Smooth muscle cell (in vitro differentiated cells): ENCODE measurements around the gene ARMC6. TPM values are rescaled to one million over a fixed set of nuclear protein-coding genes. Genes with fewer than 3 reads are reported as not detected.

ENCODE experiments used
- DNase-seq: peaks from one replicate; lab custom pipeline; 2025; ENCODE audit not compliant: unreplicated experiment; lab: John Stamatoyannopoulos, UW
- H2AFZ ChIP-seq: fragments of 200-600 bp; sonication (generic); 2 replicates; pipeline ENCODE4 v1.6.0; 2016; ENCODE audit warnings: antibody characterized with exemption, low read depth, mild to moderate bottlenecking
- H3F3A ChIP-seq: fragments of 200-600 bp; sonication (generic); 2 replicates; pipeline ENCODE4 v1.6.0; 2017; ENCODE audit warnings: antibody characterized with exemption, low read depth
- H3K27ac ChIP-seq: fragments of 200-600 bp; sonication (generic); 2 replicates; pipeline ENCODE4 v1.5.1; 2016; ENCODE audit warnings: low read depth, mild to moderate bottlenecking
- H3K27me3 ChIP-seq: fragments of 200-600 bp; sonication (generic); 2 replicates; pipeline ENCODE4 v1.6.1; 2016; ENCODE audit warnings: low read depth, mild to moderate bottlenecking
- H3K36me3 ChIP-seq: fragments of 200-600 bp; sonication (generic); 2 replicates; pipeline ENCODE4 v1.5.1; 2016; ENCODE audit warnings: low read depth
- H3K4me1 ChIP-seq: fragments of 200-600 bp; sonication (generic); 2 replicates; pipeline ENCODE4 v1.5.1; 2016; ENCODE audit warnings: low read depth
- H3K4me2 ChIP-seq: fragments of 200-600 bp; sonication (generic); 2 replicates; pipeline ENCODE4 v1.6.0; 2016; ENCODE audit warnings: mild to moderate bottlenecking
- H3K4me3 ChIP-seq: fragments of 200-600 bp; sonication (generic); 2 replicates; pipeline ENCODE4 v1.5.1; 2016; ENCODE audit warnings: mild to moderate bottlenecking
- H3K79me2 ChIP-seq: fragments of 200-600 bp; sonication (generic); 2 replicates; pipeline ENCODE4 v1.6.0; 2016; ENCODE audit warnings: low read depth, mild to moderate bottlenecking
- H3K9ac ChIP-seq: fragments of 200-600 bp; sonication (generic); 2 replicates; pipeline ENCODE4 v1.6.0; 2016; ENCODE audit warnings: low read depth
- H3K9me3 ChIP-seq: fragments of 200-600 bp; sonication (generic); replicated peaks from 2 replicates; pipeline ENCODE4 v1.5.1; 2016; ENCODE audit warnings: low read depth
- H4K20me1 ChIP-seq: fragments of 200-600 bp; sonication (generic); 2 replicates; pipeline ENCODE4 v1.6.0; 2016; ENCODE audit warnings: low read depth
- WGBS: methylation state at CpG from one replicate; pipeline ENCODE4 v1.1.7; 2016; ENCODE audit warnings: low lambda C conversion rate; 5-methylcytosine and 5-hydroxymethylcytosine counted together
- polyA plus RNA-seq: library from polyadenylated mRNA; unstranded; fragments of >200 nt; fragmentation: Nextera tagmentation; extraction: Ambion mirVana; gene quantifications from 2 replicates; pipeline ENCODE4 v1.2.1, GENCODE V29; 2016
- total RNA-seq: library from RNA; depleted of rRNA; stranded (reverse); fragments of >200 nt; gene quantifications from 2 replicates; pipeline ENCODE4 v1.2.3, GENCODE V29; 2014
- TF ChIP-seq, protein P1 (sequence below): fragments of 200-600 bp; sonication (generic); IDR thresholded peaks from 2 replicates; pipeline ENCODE4 v1.5.1; 2017; ENCODE audit warnings: borderline replicate concordance, mild to moderate bottlenecking, antibody characterized with exemption; ENCODE audit not compliant: insufficient read depth, poor library complexity, severe bottlenecking

Gene ARMC6
- total and polyA plus RNA-seq, 2 experiments from 2014 or later = 17.8 to 27.1 TPM

DNA sequence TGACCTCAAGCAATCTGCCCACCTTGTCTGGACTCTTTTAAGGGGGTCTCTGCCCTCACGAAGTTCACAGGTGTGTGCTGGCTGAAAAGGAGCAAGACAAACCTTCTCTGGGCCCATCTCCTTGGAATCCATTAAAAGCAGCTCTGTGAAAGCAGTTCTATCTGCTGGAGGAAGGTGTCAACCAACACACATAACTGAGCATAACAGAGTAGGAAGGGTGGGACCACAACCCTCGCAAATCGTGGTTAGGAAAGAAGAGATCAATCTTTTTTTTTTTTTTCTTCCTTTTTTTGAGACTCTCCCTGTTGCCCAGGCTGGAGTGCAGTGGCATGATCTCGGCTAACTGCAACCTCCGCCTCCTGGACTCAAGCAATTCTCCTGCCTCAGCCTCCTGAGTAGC lies 1.5 kb upstream of the ARMC6 start:
- Histone ChIP-seq H3K4me2 (peak overlapping the region; percentile 98), H3K79me2 (peaks cover 69% of the 10 kb centered on the region), H3K36me3 (peaks cover 10% of the 10 kb centered on the region), H3K4me1 (peaks cover 7% of the 10 kb centered on the region), H3F3A (peaks cover 10% of the 10 kb centered on the region), H2AFZ (no peak overlapping the region), H3K9me3 (no peaks in the 10 kb centered on the region), H3K27ac (peak overlapping the region; percentile 75), H3K27me3 (no peaks in the 10 kb centered on the region), H3K9ac (peak overlapping the region; percentile 14), H4K20me1 (peaks cover 49% of the 10 kb centered on the region), H3K4me3 (peak overlapping the region; percentile 99)
- TF ChIP-seq, protein P1, sequence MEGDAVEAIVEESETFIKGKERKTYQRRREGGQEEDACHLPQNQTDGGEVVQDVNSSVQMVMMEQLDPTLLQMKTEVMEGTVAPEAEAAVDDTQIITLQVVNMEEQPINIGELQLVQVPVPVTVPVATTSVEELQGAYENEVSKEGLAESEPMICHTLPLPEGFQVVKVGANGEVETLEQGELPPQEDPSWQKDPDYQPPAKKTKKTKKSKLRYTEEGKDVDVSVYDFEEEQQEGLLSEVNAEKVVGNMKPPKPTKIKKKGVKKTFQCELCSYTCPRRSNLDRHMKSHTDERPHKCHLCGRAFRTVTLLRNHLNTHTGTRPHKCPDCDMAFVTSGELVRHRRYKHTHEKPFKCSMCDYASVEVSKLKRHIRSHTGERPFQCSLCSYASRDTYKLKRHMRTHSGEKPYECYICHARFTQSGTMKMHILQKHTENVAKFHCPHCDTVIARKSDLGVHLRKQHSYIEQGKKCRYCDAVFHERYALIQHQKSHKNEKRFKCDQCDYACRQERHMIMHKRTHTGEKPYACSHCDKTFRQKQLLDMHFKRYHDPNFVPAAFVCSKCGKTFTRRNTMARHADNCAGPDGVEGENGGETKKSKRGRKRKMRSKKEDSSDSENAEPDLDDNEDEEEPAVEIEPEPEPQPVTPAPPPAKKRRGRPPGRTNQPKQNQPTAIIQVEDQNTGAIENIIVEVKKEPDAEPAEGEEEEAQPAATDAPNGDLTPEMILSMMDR = no peak
- DNase-seq = no peak
- 87% methylated on average over 5 of the region's 5 CpGs for WGBS

DNA sequence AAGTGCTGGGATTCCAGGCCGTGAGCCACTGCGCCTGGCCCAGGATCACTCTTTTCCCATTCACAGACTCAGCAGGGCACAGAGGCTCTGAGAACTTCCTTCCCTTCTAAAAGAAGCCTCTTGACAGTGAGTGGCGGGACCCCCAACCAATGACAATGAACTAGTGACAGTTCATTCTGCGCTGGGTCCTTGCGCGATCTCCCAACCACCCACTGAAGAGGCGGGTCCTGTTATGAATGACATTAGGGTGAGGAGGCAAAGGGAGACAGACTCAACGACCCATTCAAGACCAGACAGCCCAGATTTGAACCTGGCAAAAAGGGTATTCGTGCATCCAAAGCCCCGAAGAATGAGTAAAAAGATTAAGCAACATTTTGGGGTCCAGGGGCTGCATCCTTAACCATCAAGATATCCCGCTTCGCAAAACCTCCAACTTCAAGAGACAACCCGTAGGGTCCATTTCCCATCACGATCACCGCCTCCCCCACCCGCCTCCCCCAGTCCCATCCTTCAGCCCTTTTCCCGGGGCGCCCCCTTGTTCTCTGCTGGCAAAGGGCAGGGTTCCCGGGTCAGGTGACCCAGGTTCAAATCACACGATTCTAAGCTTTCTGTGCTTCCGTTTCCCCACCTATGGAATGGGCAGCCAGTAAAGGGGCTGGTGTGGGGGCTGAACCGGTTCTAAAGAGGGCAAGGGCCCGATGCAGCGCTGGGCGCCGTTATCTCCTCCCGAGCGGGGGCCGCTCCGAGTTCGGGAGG lies 805 bp upstream of the ARMC6 start:
- DNase-seq = peak; percentile 57
- Histone ChIP-seq H2AFZ (peak overlapping the region; percentile 79), H3K9me3 (no peaks in the 10 kb centered on the region), H3K27ac (peak overlapping the region; percentile 75), H4K20me1 (peaks cover 42% of the 10 kb centered on the region), H3K4me3 (peak overlapping the region; percentile 99), H3K27me3 (no peaks in the 10 kb centered on the region), H3K4me1 (peaks cover 7% of the 10 kb centered on the region), H3K4me2 (peak overlapping the region; percentile 98), H3K79me2 (peaks cover 70% of the 10 kb centered on the region), H3K36me3 (peaks cover 10% of the 10 kb centered on the region), H3F3A (peaks cover 10% of the 10 kb centered on the region), H3K9ac (peak overlapping the region; percentile 93)
- under 1% methylated on average over 31 of the region's 31 CpGs for WGBS
- TF ChIP-seq, protein P1 = no peak

DNA sequence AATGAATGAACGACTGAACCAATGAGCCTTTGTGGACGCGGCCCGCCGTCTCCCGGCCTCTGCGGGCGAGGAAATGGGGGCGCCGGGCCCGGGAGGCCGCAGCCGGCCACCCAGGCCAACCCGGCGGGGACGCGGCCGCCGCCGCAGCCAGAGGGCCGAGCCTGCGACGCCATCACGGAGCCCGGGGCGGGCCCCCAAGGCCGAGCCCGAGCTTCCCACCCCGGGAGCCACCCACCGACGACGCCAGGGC lies 302 bp upstream of the ARMC6 start:
- DNase-seq = no peak
- peak overlapping the region; percentile 75 for H3K27ac ChIP-seq
- TF ChIP-seq, protein P1 = no peak
- H3K27me3 ChIP-seq = no peaks in the 10 kb centered on the region
- peaks cover 37% of the 10 kb centered on the region for H4K20me1 ChIP-seq
- H3K36me3 ChIP-seq = peaks cover 6% of the 10 kb centered on the region
- under 1% methylated on average over 10 of the region's 32 CpGs for WGBS
- no peaks in the 10 kb centered on the region for H3K9me3 ChIP-seq
- peaks cover 10% of the 10 kb centered on the region for H3F3A ChIP-seq
- H3K4me1 ChIP-seq = peaks cover 7% of the 10 kb centered on the region
- H3K9ac ChIP-seq = peak overlapping the region; percentile 93
- peak overlapping the region; percentile 98 for H3K4me2 ChIP-seq
- peak overlapping the region; percentile 99 for H3K4me3 ChIP-seq
- peak overlapping the region; percentile 79 for H2AFZ ChIP-seq
- H3K79me2 ChIP-seq = peaks cover 72% of the 10 kb centered on the region

DNA sequence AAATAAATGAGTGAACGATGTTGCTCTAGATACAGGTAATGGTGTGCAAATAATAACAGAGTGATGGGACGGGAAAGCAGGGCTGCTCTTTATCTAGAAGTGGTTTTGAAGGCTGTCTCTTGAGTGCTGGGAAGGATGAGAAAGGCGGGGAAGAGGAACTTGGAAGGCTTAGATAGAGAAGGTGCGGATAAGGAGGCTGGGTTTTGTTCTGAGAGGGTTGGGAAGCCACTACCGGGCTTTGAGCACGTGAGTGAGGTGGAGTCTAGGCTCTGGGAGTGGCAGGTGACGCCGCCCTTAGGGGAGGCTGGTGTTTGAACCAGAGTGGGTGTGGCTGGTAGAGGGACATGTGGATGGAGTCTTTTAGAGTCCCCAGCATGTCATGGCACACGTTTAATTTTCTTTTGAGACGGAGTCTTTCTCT lies 811 bp downstream of the ARMC6 start:
- Histone ChIP-seq H3K36me3 (no peaks in the 10 kb centered on the region), H4K20me1 (peaks cover 30% of the 10 kb centered on the region), H3K79me2 (peaks cover 76% of the 10 kb centered on the region), H3K27ac (peak overlapping the region; percentile 75), H3K9ac (peak overlapping the region; percentile 85), H3K4me2 (peak overlapping the region; percentile 98), H2AFZ (peak overlapping the region; percentile 84), H3K4me3 (peak overlapping the region; percentile 99), H3F3A (peaks cover 10% of the 10 kb centered on the region), H3K4me1 (peaks cover 7% of the 10 kb centered on the region), H3K9me3 (no peaks in the 10 kb centered on the region), H3K27me3 (no peaks in the 10 kb centered on the region)
- 6% methylated on average over 10 of the region's 10 CpGs for WGBS
- DNase-seq = peak; percentile 15
- TF ChIP-seq, protein P1 = no peak
